ENCODE measurements around the gene ABHD15. TPM values are rescaled to one million over a fixed set of nuclear protein-coding genes. Genes with fewer than 3 reads are reported as not detected.

ABHD15 gene
- total RNA-seq, 3 donors from 2014 or later: 7.9 to 29.3 (median 9.8) TPM

DNA sequence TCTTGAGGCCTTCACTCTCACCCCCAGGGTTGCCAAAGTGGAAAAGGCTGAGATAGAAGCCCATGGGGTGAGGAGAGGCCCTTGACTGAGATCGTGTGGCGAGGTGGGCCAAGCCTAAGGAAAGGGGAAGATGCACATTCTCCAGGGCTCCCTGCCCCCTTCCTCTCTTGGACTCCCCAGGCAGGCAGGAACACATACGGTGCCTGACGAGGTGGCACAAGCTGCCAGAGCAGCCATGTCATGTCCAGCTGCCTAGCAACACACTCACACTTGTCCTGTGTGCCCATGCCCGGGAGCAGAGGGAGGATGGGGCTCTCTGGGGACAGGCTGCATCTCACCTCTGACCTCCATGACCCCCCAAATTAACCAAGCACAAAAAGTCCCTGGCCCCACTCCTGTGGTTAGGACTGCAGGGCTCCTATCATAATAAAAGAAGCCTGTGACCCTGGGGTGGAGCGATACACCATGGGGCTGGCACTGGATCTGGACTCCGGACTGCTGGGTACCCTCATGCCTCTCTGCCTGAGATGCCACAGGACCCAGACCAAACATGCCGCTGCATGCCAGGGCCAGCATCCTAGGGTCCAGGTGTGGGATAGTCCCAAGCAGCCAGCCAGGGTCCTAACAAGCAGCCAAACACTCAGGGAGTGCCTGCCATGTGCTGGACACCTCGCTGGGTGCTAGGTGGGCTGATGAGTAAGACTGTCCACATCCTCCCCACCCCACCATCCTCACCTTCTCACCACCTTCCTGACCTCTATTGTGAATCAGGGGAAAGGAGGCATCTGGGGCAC lies 20.0 kb upstream of the ABHD15 start:
- DNase-seq (ENCODE audit: low spot score in 2 of 2): no peak
- intact Hi-C loops (cut with DNase I; ENCODE audit: low total_unique reads): no loop called here
- Histone ChIP-seq H3K27me3 (no peaks in the 10 kb centered on the region), H3K4me3 (peak overlapping the region in 2 of 3 donors; percentile 68 to 94), H3K27ac (peak overlapping the region; percentile 21 to 78), H3K9me3 (no peaks in the 10 kb centered on the region), H3K36me3 (no peaks in the 10 kb centered on the region), H3K4me1 (peaks cover 6 to 26% of the 10 kb centered on the region in 2 donors)
- TF ChIP-seq POLR2A (IDR thresholded peaks at IDR 0.05) (no peak), POLR2AphosphoS5 (IDR thresholded peaks at IDR 0.05) (no peak)
- TF ChIP-seq, protein P1, sequence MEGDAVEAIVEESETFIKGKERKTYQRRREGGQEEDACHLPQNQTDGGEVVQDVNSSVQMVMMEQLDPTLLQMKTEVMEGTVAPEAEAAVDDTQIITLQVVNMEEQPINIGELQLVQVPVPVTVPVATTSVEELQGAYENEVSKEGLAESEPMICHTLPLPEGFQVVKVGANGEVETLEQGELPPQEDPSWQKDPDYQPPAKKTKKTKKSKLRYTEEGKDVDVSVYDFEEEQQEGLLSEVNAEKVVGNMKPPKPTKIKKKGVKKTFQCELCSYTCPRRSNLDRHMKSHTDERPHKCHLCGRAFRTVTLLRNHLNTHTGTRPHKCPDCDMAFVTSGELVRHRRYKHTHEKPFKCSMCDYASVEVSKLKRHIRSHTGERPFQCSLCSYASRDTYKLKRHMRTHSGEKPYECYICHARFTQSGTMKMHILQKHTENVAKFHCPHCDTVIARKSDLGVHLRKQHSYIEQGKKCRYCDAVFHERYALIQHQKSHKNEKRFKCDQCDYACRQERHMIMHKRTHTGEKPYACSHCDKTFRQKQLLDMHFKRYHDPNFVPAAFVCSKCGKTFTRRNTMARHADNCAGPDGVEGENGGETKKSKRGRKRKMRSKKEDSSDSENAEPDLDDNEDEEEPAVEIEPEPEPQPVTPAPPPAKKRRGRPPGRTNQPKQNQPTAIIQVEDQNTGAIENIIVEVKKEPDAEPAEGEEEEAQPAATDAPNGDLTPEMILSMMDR (IDR thresholded peaks at IDR 0.05): no peak

DNA sequence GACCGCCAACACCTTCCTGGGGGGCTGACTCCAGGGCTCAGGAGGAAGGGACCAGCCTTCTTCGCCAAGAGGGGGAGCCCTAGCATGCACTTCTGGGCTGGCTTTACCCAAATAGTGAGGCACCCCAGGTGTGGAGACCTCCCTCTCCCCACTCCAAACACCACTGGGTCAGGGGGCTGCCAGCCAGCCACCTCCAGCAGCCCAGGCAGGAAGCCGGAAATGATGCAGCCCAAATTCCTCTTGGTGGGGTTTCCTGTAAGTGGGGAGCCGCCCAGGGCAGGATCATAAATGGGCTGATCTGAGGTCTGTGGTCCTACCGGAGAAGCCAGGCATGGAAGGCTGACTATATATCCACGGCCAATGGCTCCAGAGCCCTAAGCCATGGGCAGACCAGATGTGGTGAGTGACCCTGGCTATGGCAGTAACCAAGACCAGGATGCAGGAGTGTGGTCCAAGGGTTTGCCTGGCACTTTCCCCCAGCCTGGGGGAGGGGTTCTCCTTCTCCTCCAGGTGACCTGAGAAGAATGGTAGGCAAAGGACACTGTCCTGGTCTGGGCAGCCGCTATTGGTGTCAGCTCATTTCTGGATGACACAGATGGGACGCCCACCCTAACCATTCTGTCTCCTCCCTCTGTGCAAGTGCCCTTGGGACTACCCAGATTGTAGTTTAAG lies 18.4 kb upstream of the ABHD15 start:
- peak overlapping the region; percentile 4 to 84 for H3K27ac ChIP-seq

DNA sequence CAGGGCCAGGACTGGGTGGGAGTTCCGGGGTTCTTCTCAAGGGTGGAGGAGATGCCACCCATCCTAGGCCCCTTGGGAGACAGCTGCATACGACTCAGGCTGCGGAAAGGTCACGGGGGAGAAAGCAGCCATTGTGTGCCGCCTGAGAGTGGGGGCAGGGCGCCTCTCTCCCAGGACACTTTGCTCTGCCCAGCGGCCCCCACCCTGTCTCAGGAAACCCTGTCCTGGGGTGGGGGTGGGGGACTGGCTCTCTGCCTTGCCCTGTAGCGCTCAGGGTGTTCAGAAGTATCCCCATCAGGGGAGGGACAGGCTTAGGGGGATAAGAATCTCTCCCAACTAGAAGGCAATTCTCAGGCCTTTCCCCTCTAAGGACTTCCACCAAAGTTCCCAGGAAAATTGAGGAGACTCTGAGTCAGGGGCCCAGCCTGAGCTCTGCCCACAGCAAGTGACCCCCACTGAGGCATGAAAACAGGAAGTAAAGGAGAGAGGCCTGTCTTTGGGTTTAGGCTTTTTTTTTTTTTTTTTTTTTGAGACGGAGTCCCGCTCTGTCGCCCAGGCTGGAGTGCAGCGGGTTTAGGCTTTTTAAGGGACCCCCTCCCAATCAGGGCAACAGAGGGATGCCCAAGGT lies 17.7 kb upstream of the ABHD15 start:
- peaks cover 0 to 8% of the 10 kb centered on the region in 2 donors for H3K4me1 ChIP-seq

More for the DNA sequence above, 18.4 kb upstream of the ABHD15 start:
- H3K27me3 ChIP-seq: no peaks in the 10 kb centered on the region
- peak in 1 of 3 donors; percentile 18 for TF ChIP-seq POLR2AphosphoS5 (IDR thresholded peaks at IDR 0.05)
- TF ChIP-seq POLR2A (IDR thresholded peaks at IDR 0.05): no peak
- peak overlapping the region; percentile 18 to 53 (median 23) for H3K4me3 ChIP-seq
- no peaks in the 10 kb centered on the region for H3K9me3 ChIP-seq
- H3K36me3 ChIP-seq: no peaks in the 10 kb centered on the region
- intact Hi-C loops (cut with DNase I; ENCODE audit: low total_unique reads): no loop called here
- DNase-seq (ENCODE audit: low spot score in 2 of 2): no peak
- peaks cover 0 to 12% of the 10 kb centered on the region in 2 donors for H3K4me1 ChIP-seq

DNA sequence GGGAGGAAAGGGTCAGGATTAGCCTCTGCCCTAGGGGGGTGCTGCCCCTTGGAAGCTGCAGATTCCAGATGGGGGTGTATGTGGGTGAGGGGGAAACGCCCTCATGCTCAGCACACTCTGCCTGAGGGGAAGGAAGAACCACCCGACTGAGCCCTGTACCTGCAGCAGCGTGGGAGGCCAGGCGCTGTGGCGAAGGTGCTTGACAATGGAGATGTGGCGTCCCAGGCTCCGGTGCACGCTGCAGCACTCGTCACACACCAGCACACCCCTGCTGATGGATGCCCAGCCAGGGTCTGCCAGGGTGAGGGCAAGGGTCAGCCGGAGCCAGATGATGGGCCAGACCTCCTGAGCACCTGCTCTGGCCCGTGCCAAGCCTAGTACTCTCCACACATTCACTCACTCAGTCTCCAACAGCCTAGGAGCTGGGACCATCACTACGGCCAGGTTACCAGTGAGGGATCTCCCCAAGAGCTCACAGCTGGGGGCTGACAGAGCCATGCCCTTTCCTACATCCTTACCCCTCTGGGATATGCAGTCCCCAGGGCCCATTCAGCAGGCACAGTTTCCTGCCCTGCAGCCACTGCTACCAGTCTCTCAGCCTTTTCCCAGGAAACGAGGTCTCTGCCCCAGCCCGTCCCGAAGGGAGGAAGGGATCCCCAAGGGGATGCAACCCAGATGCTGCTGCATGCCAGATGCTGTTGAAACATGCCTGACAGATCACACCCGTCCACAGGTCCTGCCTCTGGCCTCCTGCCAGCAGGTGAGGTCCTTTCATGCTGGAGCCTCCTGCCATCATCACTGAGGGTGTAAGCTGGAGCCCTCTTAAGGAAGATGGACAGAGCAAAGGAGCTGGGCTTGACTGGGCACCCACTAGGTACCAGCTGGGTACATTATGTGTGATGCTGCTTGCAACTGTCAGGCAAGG lies 16.7 kb upstream of the ABHD15 start:
- TF ChIP-seq POLR2AphosphoS5 (IDR thresholded peaks at IDR 0.05) (no peak), POLR2A (IDR thresholded peaks at IDR 0.05) (no peak)
- TF ChIP-seq, protein P1 (IDR thresholded peaks at IDR 0.05): no peak
- DNase-seq (ENCODE audit: low spot score in 2 of 2): no peak
- peak overlapping the region; percentile 22 to 71 for H3K27ac ChIP-seq
- H3K4me3 ChIP-seq: peak overlapping the region in 1 of 3 donors; percentile 26
- no peaks in the 10 kb centered on the region for H3K36me3 ChIP-seq
- intact Hi-C loops (cut with DNase I; ENCODE audit: low total_unique reads): no loop called here
- peaks cover 0 to 8% of the 10 kb centered on the region in 2 donors for H3K4me1 ChIP-seq
- no peaks in the 10 kb centered on the region for H3K27me3 ChIP-seq
- H3K9me3 ChIP-seq: no peaks in the 10 kb centered on the region

More for the DNA sequence above, 17.7 kb upstream of the ABHD15 start:
- intact Hi-C loops (cut with DNase I; ENCODE audit: low total_unique reads): no loop called here
- Histone ChIP-seq H3K4me3 (peak overlapping the region in 2 of 3 donors; percentile 23 to 26), H3K9me3 (no peaks in the 10 kb centered on the region), H3K27me3 (no peaks in the 10 kb centered on the region), H3K27ac (peak overlapping the region; percentile 22 to 84), H3K36me3 (no peaks in the 10 kb centered on the region)
- no peak for DNase-seq (ENCODE audit: low spot score in 2 of 2)
- TF ChIP-seq, protein P1 (IDR thresholded peaks at IDR 0.05): no peak
- no peak for TF ChIP-seq POLR2A (IDR thresholded peaks at IDR 0.05)
- TF ChIP-seq POLR2AphosphoS5 (IDR thresholded peaks at IDR 0.05): no peak

DNA sequence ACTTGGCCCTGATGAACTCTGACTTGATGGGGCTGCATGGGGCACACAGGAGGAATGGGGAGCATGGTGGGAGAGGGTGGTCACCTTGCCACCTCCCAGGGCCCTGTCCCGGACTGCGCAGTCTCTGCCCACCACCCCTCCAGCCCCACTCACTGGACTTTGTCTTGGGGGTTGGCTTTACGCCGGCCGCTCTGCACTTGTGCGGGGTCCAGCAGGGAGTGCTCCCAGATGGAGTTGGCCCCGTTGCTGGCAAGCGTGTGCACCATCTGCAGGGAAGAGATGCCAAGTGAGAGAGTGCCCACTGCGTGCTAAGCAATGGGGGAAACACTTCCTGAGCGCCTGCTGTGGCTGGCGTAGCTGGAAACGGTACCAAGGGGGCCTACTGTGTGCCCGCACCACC lies 15.9 kb upstream of the ABHD15 start:
- Histone ChIP-seq H3K4me1 (peaks cover 0 to 2% of the 10 kb centered on the region in 2 donors), H3K4me3 (no peak overlapping the region), H3K27ac (no peak overlapping the region), H3K27me3 (no peaks in the 10 kb centered on the region), H3K36me3 (no peaks in the 10 kb centered on the region), H3K9me3 (no peaks in the 10 kb centered on the region)
- intact Hi-C loops (cut with DNase I; ENCODE audit: low total_unique reads): no loop called here
- DNase-seq (ENCODE audit: low spot score in 2 of 2): no peak
- TF ChIP-seq POLR2AphosphoS5 (IDR thresholded peaks at IDR 0.05): no peak
- TF ChIP-seq POLR2A (IDR thresholded peaks at IDR 0.05): no peak
- TF ChIP-seq, protein P1 (IDR thresholded peaks at IDR 0.05): no peak
